H9 (cell line): ENCODE measurements around the gene CD164. TPM values are rescaled to one million over a fixed set of nuclear protein-coding genes. Genes with fewer than 3 reads are reported as not detected.

Source experiments
- DNase-seq: peaks from one replicate; pipeline ENCODE4 v3.0.0-alpha.2; 2017
- H2AFZ ChIP-seq: one replicate; pipeline ENCODE4 v1.6.1; 2013; ENCODE audit warnings: mild to moderate bottlenecking, low read length, control low read depth, moderate library complexity
- H2AK5ac ChIP-seq: 2 replicates; pipeline ENCODE4 v1.6.1; 2013; ENCODE audit warnings: low read length, control low read depth, mixed read lengths; ENCODE audit not compliant: insufficient read length
- H2BK120ac ChIP-seq: one replicate; pipeline ENCODE4 v1.6.1; 2013; ENCODE audit warnings: low read depth, mild to moderate bottlenecking, low read length, control low read depth, inconsistent platforms; ENCODE audit not compliant: poor library complexity, severe bottlenecking
- H2BK12ac ChIP-seq: 2 replicates; pipeline ENCODE4 v1.6.1; 2013; ENCODE audit warnings: low read length, control low read depth, mixed read lengths, low read depth; ENCODE audit not compliant: insufficient read length
- H2BK15ac ChIP-seq: 2 replicates; pipeline ENCODE4 v1.6.1; 2013; ENCODE audit warnings: low read depth, low read length, control low read depth
- H2BK20ac ChIP-seq: one replicate; pipeline ENCODE4 v1.6.1; 2013; ENCODE audit warnings: low read depth, mild to moderate bottlenecking, low read length, control low read depth, inconsistent platforms; ENCODE audit not compliant: poor library complexity, severe bottlenecking
- H2BK5ac ChIP-seq: 2 replicates; pipeline ENCODE4 v1.6.1; 2013; ENCODE audit warnings: low read length, control low read depth, mixed read lengths; ENCODE audit not compliant: insufficient read length
- H3K14ac ChIP-seq: 2 replicates; pipeline ENCODE4 v1.6.1; 2013; ENCODE audit warnings: low read length, control low read depth; ENCODE audit not compliant: insufficient read depth
- H3K18ac ChIP-seq: 2 replicates; pipeline ENCODE4 v1.6.1; 2013; ENCODE audit warnings: low read depth, mild to moderate bottlenecking, mixed read lengths, low read length, control low read depth; ENCODE audit not compliant: insufficient read length
- H3K23ac ChIP-seq: 2 replicates; pipeline ENCODE4 v1.6.1; 2013; ENCODE audit warnings: low read length, control low read depth, mixed read lengths, low read depth; ENCODE audit not compliant: insufficient read length
- H3K23me2 ChIP-seq: 2 replicates; pipeline ENCODE4 v1.6.1; 2013; ENCODE audit warnings: low read depth, mild to moderate bottlenecking, mixed read lengths, low read length, control low read depth; ENCODE audit not compliant: insufficient read length, poor library complexity, severe bottlenecking
- H3K27ac ChIP-seq: 2 replicates; pipeline ENCODE4 v1.5.1; 2013; ENCODE audit warnings: low read length, control low read depth, mixed read lengths, low read depth; ENCODE audit not compliant: insufficient read length
- H3K27me3 ChIP-seq: 2 replicates; pipeline ENCODE4 v1.6.1; 2013; ENCODE audit warnings: low read length, control low read depth, inconsistent platforms; ENCODE audit not compliant: insufficient read depth
- H3K4ac ChIP-seq: 2 replicates; pipeline ENCODE4 v1.6.1; 2013; ENCODE audit warnings: low read depth, mild to moderate bottlenecking, control low read depth, inconsistent platforms, low read length, moderate library complexity
- H3K4me1 ChIP-seq: 2 replicates; pipeline ENCODE4 v1.6.1; 2013; ENCODE audit warnings: low read length, control low read depth, inconsistent platforms; ENCODE audit not compliant: insufficient read depth
- H3K4me2 ChIP-seq: 2 replicates; pipeline ENCODE4 v1.6.1; 2013; ENCODE audit warnings: low read length, control low read depth, mixed read lengths; ENCODE audit not compliant: insufficient read length, insufficient read depth
- H3K56ac ChIP-seq: 2 replicates; pipeline ENCODE4 v1.6.1; 2013; ENCODE audit warnings: low read depth, mild to moderate bottlenecking, mixed read lengths, low read length, control low read depth; ENCODE audit not compliant: insufficient read length
- H3K79me1 ChIP-seq: 2 replicates; pipeline ENCODE4 v1.6.1; 2013; ENCODE audit warnings: low read depth, mild to moderate bottlenecking, moderate library complexity, low read length, control low read depth, inconsistent platforms; ENCODE audit not compliant: insufficient read depth, poor library complexity, severe bottlenecking
- H3K79me2 ChIP-seq: 2 replicates; pipeline ENCODE4 v1.6.1; 2013; ENCODE audit warnings: low read length, control low read depth, inconsistent platforms; ENCODE audit not compliant: insufficient read depth
- H3K9ac ChIP-seq: 2 replicates; pipeline ENCODE4 v1.6.1; 2013; ENCODE audit warnings: low read length, control low read depth, mixed read lengths; ENCODE audit not compliant: insufficient read length; ENCODE audit errors: extremely low read depth
- H3K9me3 ChIP-seq: one replicate; pipeline ENCODE4 v1.6.1; 2013; ENCODE audit warnings: low read depth, low read length, inconsistent platforms; ENCODE audit not compliant: control insufficient read depth
- H3T11ph ChIP-seq: one replicate; pipeline ENCODE4 v1.6.1; 2013; ENCODE audit warnings: mild to moderate bottlenecking, low read length, control low read depth, inconsistent platforms
- H4K20me1 ChIP-seq: one replicate; pipeline ENCODE4 v1.6.1; 2013; ENCODE audit not compliant: control insufficient read depth, insufficient read length, insufficient read depth
- H4K5ac ChIP-seq: 2 replicates; pipeline ENCODE4 v1.6.1; 2013; ENCODE audit warnings: low read depth, mild to moderate bottlenecking, mixed read lengths, low read length, control low read depth; ENCODE audit not compliant: insufficient read length
- H4K8ac ChIP-seq: replicated peaks from 2 replicates; pipeline ENCODE4 v1.6.1; 2013; ENCODE audit warnings: low read length, control low read depth, mixed read lengths, low read depth; ENCODE audit not compliant: insufficient read length
- H4K91ac ChIP-seq: 2 replicates; pipeline ENCODE4 v1.6.1; 2013; ENCODE audit warnings: low read depth, mild to moderate bottlenecking, moderate library complexity, mixed read lengths, low read length, control low read depth; ENCODE audit not compliant: insufficient read length
- H3K27ac Mint-ChIP-seq, 3 experiments: 2 replicates in 2 of 3; 3 replicates in 1 of 3; pipeline ENCODE4 v1.8.0; 2020 to 2021; ENCODE audit warnings: mixed read lengths in 3 of 3, mild to moderate bottlenecking in 1 of 3, moderate library complexity in 1 of 3
- H3K27me3 Mint-ChIP-seq: 2 replicates; pipeline ENCODE4 v1.8.0; 2021; ENCODE audit warnings: low read depth, mild to moderate bottlenecking, moderate library complexity, mixed read lengths
- H3K36me3 Mint-ChIP-seq, 3 experiments: 2 replicates in 2 of 3; 3 replicates in 1 of 3; pipeline ENCODE4 v1.8.0; 2020 to 2021; ENCODE audit warnings: low read depth in 3 of 3, mixed read lengths in 3 of 3; ENCODE audit not compliant: insufficient read depth in 1 of 3
- H3K4me1 Mint-ChIP-seq, 2 experiments: 2 replicates each; pipeline ENCODE4 v1.8.0; 2020; ENCODE audit warnings: mixed read lengths in 2 of 2
- H3K4me3 Mint-ChIP-seq, 2 experiments: 2 replicates in 1 of 2; 3 replicates in 1 of 2; pipeline ENCODE4 v1.8.0; 2020 to 2021; ENCODE audit warnings: mild to moderate bottlenecking in 2 of 2, mixed read lengths in 2 of 2, moderate library complexity in 1 of 2
- H3K9me3 Mint-ChIP-seq, 2 experiments: 2 replicates in 1 of 2; 3 replicates in 1 of 2; pipeline ENCODE4 v1.8.0; 2020; ENCODE audit warnings: mild to moderate bottlenecking in 2 of 2, mixed read lengths in 2 of 2, moderate library complexity in 1 of 2
- CTCF ChIP-seq: fragments of 200-600 bp; sonication (generic); conservative IDR thresholded peaks from 3 replicates; pipeline ENCODE4 v1.8.0; 2021; ENCODE audit warnings: antibody characterized with exemption, mild to moderate bottlenecking
- WGBS: extraction: QIAGEN DNeasy Blood & Tissue Kit; methylation state at CpG from one replicate; pipeline ENCODE4 v1.1.7; 2013; ENCODE audit warnings: missing lambda C conversion rate, low lambda C conversion rate, mixed read lengths; ENCODE audit not compliant: insufficient read length; ENCODE audit errors: extremely low coverage; 5-methylcytosine and 5-hydroxymethylcytosine counted together
- total RNA-seq: library from RNA; stranded (reverse); gene quantifications from 2 replicates; pipeline ENCODE4 v1.2.1, GENCODE V29; 2021

The CD164 gene
- total RNA-seq, 1 experiment from 2014 or later = 130 TPM

GRCh38 chr6:109323241-109323640 is 59.0 kb downstream of the CD164 start:
- no peak overlapping the region for H4K5ac ChIP-seq
- no peak overlapping the region for H3K14ac ChIP-seq
- no peak overlapping the region for H3K9ac ChIP-seq
- H3K36me3 Mint-ChIP-seq = no peaks in the 10 kb centered on the region
- H3K9me3 ChIP-seq = no peaks in the 10 kb centered on the region
- WGBS = no CpG with 5 or more reads among the region's 5 CpGs
- no peak overlapping the region for H3K4ac ChIP-seq
- no peak overlapping the region for H3K27ac ChIP-seq
- DNase-seq = no peak
- H3K27ac Mint-ChIP-seq = 0 out of 7 replicates have a peak overlapping the region, but pooled peaks of 1 of the 3 experiments have one; percentile 38
- peaks cover 0 to 5% of the 10 kb centered on the region in 2 experiments; a peak in 2 of 4 replicates for H3K4me1 Mint-ChIP-seq
- no peak overlapping the region for H2BK120ac ChIP-seq
- H2BK15ac ChIP-seq = no peak overlapping the region
- H4K8ac ChIP-seq = no peak overlapping the region
- no peaks in the 10 kb centered on the region for H3K79me1 ChIP-seq
- no peaks in the 10 kb centered on the region; the same call in 1 of the 2 replicates for H3K27me3 ChIP-seq
- no peak overlapping the region for H3K56ac ChIP-seq
- H2BK20ac ChIP-seq = no peak overlapping the region
- no peaks in the 10 kb centered on the region for H3K4me1 ChIP-seq
- H2BK5ac ChIP-seq = no peak overlapping the region
- H3K4me2 ChIP-seq = no peak overlapping the region
- no peak for TF ChIP-seq CTCF
- no peak overlapping the region for H3K4me3 Mint-ChIP-seq
- H3K27me3 Mint-ChIP-seq = no peaks in the 10 kb centered on the region; the same call in 1 of the 2 replicates
- no peak overlapping the region for H3T11ph ChIP-seq
- no peak overlapping the region for H4K91ac ChIP-seq
- no peaks in the 10 kb centered on the region for H4K20me1 ChIP-seq
- H3K23me2 ChIP-seq = no peaks in the 10 kb centered on the region
- no peaks in the 10 kb centered on the region for H3K9me3 Mint-ChIP-seq
- H3K18ac ChIP-seq = no peak overlapping the region
- H2AK5ac ChIP-seq = no peak overlapping the region
- H2BK12ac ChIP-seq = no peak overlapping the region
- H2AFZ ChIP-seq = no peak overlapping the region
- no peaks in the 10 kb centered on the region for H3K79me2 ChIP-seq
- no peak overlapping the region for H3K23ac ChIP-seq
